Measurements from ENCODE around the gene LNX2.

Gene LNX2

GRCh38 chr13:27617881-27618321 is 2.4 kb downstream of the LNX2 start:
- DNase-seq (ENCODE audit: extremely low read depth in 1 of 2, low read depth in 1 of 2): no peak

GRCh38 chr13:27613628-27614027 is 6.7 kb downstream of the LNX2 start:
- no peak for DNase-seq (ENCODE audit: extremely low read depth in 1 of 2, low read depth in 1 of 2)

GRCh38 chr13:27607125-27607524 is 13.2 kb downstream of the LNX2 start:
- DNase-seq (ENCODE audit: extremely low read depth in 1 of 2, low read depth in 1 of 2): no peak

- no peak for DNase-seq (ENCODE audit: extremely low read depth in 1 of 2, low read depth in 1 of 2)
Measured at GRCh38 chr13:27605610-27606200, 14.6 kb downstream of the LNX2 start.

GRCh38 chr13:27605099-27605498 is 15.2 kb downstream of the LNX2 start:
- no peak for DNase-seq (ENCODE audit: extremely low read depth in 1 of 2, low read depth in 1 of 2)

DNA sequence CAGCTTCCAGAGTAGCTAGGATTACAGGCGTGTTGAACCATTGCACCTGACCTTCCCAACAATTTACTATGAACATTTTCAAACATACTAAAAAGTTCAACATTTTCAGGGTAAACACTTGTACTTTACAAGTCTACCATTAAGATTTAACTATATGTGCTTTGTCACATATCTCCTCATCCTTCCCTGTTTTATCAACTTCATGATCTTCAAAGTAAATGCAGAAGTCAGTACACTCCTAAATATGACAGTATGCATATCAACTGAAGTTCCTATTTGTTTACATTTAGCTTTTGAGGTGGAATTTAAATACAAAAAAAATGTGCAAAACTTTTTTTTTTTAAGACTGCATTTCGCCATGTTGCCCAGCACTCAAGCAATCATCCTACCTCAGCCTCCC is 18.5 kb downstream of the LNX2 start:
- DNase-seq (ENCODE audit: extremely low read depth in 1 of 2, low read depth in 1 of 2): no peak

GRCh38 chr13:27601208-27601607 is 19.1 kb downstream of the LNX2 start:
- DNase-seq (ENCODE audit: extremely low read depth in 1 of 2, low read depth in 1 of 2): no peak

- no peak for DNase-seq (ENCODE audit: extremely low read depth in 1 of 2, low read depth in 1 of 2)
Measured at GRCh38 chr13:27600711-27601110, 19.6 kb downstream of the LNX2 start.

DNA sequence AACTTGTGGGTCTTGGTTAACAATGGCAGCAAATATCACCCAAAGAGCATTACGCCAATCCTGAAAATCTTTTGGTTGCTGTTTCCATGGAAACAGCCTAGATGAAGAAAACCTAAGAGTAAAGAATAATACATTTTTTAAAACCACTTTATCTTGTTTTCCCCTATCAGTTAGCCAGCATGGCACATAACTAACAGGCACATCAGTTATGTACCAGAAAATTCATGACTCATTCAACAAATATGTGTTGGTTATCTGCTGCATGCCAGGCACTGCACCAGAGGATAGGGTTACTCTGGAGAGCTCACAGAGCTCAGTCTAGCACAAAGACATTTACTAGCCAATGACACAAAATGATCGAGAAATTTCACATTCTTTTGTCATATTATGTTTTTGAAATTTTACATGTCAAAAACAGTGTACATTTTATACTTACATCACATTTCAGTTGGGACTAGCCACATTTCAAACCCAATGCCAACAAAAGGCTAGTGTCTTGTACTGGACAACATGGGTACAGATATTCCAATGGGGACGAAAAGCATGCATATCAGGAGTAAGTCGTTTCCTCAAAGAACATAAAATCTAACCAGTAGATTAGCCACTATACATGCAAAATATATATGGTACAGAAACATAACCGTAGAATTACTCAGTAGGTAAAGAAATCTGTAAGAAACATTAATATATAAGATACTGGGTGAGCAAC is 20.3 kb downstream of the LNX2 start:
- no peak for DNase-seq (ENCODE audit: extremely low read depth in 1 of 2, low read depth in 1 of 2)

DNA sequence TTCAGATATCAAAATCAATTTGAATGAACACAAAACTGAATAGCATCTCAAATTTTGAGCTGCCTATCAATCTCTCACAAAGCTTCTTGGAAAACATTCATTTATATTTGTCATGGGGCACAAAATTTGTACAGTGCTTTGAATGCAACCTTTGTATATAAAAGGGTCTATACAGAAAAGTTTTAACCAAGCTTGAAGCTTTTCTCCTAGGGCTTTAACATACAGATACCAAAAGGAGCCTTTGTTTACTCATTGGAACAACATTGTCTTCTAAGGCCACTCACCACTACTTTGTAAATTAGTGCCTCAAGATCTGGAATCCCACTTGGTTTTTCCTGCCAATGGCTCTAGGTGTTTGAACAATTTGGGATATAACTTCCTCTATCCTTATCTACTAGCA is 21.2 kb downstream of the LNX2 start:
- no peak for DNase-seq (ENCODE audit: extremely low read depth in 1 of 2, low read depth in 1 of 2)

DNA sequence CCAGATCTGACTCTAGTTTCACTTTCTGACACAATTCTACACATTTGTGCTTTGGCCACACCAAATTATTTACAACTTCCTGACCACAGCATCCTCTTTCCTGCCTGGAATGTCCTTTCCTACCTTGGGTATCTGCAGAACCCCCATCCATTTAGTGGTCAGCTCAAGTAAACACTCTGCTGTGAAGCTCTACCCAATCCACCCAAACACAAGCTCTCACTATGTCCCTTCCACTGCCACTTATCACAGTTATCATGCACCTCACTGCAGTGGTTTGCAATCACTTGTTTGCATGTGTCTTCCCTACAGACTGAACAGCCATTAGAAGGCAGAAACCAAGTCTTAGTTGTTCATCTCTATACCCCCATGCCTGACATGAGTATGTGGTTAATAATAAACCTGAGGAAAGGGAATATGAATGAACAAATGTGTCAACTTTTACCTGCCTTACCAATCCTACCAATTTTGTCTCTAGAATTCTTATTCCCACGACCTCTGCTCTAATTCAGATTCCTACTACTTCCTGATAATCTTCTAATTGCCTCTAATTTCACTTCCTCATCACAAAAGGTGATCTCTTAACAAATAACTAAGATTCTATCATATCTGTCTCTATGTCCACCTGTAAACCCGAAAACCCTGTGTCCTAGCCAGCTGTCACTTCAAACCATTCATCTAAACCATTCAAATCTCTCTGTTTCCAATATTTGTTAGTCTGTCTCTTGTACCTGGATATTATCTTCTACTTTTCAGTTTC is 25.1 kb downstream of the LNX2 start:
- DNase-seq (ENCODE audit: extremely low read depth in 1 of 2, low read depth in 1 of 2): no peak

GRCh38 chr13:27593267-27593666 is 27.1 kb downstream of the LNX2 start:
- DNase-seq (ENCODE audit: extremely low read depth in 1 of 2, low read depth in 1 of 2): no peak

- no peak for DNase-seq (ENCODE audit: extremely low read depth in 1 of 2, low read depth in 1 of 2)
Measured at GRCh38 chr13:27592865-27593264, 27.5 kb downstream of the LNX2 start.

GRCh38 chr13:27588405-27588804 is 31.9 kb downstream of the LNX2 start:
- no peak for DNase-seq (ENCODE audit: extremely low read depth in 1 of 2, low read depth in 1 of 2)

DNA sequence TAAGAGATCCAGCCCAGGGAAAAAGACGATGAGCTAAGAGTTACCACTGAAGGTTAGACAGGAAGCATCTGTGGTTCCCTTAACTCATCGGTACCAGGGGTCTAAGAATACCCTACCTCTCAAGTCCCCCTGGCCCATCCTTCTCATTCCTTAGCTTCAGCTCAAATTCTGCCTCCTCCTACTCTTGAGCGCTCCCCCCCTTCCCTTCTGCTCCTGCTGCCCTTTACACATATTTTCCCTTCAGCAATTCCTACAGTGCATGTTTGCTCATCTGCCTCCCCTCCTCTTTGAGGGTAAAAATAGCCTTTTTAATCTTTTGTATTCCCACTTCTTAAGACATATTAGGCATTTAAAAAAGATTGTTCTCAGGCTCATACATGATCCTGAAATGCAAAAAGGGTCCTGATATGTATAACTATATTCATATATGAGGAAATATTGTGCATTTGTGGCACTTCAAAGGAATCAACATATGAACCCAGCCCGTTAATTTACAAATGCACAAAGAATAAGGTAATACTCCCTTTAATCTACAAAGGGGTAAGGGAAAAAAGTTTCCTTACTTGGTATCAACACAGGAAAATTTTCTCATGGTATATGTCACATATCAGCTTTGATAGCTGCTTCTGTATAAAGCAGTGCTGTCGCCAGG is 33.1 kb downstream of the LNX2 start:
- no peak for DNase-seq (ENCODE audit: extremely low read depth in 1 of 2, low read depth in 1 of 2)

DNA sequence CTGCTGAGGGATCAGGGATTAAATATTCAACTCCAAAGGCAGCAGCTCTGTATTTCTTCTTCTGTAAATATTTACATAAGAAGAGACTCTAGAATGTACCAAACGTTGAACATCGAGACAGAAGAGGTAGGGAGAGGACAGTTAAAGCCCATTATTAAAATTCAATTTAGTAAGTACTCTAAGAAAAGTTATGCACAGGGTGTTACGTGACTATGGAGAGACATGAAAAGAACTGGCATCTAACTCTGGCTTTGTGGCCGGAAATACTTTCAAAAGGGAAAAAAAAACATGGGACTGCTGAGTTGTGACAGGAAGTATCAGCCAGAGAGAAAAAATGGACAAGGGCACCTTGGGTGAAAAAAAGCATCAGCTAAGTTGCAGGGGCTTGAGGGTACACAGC is 36.7 kb downstream of the LNX2 start:
- DNase-seq (ENCODE audit: extremely low read depth in 1 of 2, low read depth in 1 of 2): no peak

- DNase-seq (ENCODE audit: extremely low read depth in 1 of 2, low read depth in 1 of 2): no peak
Measured at GRCh38 chr13:27578121-27579030, 42.0 kb downstream of the LNX2 start.

- DNase-seq (ENCODE audit: extremely low read depth in 1 of 2, low read depth in 1 of 2): no peak
Measured at GRCh38 chr13:27574661-27575060, 45.7 kb downstream of the LNX2 start.

DNA sequence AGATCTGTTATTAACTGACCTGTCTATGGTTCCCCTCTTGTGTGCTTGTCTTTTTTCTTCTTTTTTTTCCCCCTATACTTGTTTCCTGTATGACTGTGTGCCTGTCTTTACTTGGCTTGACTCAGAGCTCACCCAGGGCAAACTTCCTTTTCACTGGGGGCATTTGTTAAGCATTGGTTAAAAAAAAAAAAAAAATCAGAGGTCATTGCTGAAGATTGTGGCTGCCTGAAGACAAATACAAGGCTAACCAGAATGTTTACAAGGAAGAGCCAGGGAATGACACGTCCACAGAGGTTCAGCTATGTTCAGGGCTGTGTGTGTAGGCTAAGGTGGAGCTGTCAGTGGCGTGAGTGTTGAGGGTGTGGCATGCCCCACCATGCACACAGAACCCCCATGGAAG is 47.1 kb downstream of the LNX2 start:
- no peak for DNase-seq (ENCODE audit: extremely low read depth in 1 of 2, low read depth in 1 of 2)

DNA sequence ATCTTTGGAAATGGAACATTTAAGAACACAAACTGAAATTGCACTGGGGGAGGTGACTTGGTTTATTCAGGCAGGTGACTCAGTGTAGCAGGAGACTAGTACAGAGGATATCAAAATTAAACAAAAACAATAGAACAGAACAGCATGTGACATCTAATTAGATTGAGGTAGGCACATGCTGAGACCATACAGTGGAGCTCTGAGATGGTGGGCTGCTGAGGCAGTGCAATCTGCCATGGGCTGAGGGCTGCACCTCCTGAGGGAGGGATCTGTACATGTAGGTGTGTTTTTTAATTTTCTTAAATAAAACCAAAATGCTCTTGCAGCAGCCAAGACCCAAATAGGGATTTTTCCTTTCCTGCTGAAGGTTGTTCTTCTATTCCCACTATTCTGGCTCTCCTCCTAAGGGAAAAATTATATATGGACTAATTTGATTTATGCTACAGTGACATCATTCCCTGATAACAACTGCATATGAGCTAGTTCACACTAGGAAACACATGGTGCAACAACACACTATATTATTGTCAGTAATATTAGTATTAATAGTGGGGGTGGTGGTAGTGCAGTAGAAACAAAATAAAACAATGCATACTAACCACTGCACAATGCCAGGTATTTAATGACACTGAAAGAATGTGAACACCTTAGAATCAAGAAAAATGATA is 48.0 kb downstream of the LNX2 start:
- no peak for DNase-seq (ENCODE audit: extremely low read depth in 1 of 2, low read depth in 1 of 2)
